Endothelial cell of umbilical vein (primary cell): ENCODE data around the gene PLEKHG4. TPM values are rescaled to one million over a fixed set of nuclear protein-coding genes. Genes with fewer than 3 reads are reported as not detected.

Experiments
- BruUV-seq: library from RNA; stranded (reverse); fragments of 400-500 nt; replicated peaks from 2 replicates; lab custom pipeline; 2021; lab: Mats Ljungman, UMichigan
- CTCF ChIA-PET: fragments of 300-600, 350-600 bp; sonication (Branson Sonifier 250); formaldehyde crosslinking; loops from one replicate; lab custom pipeline; 2021; ENCODE audit warnings: antibody characterized with exemption, inconsistent platforms; lab: Charles Lee
- POLR2A ChIA-PET: fragments of 300-600, 350-600 bp; sonication (Branson Sonifier 250); formaldehyde crosslinking; loops from one replicate; lab custom pipeline; 2021; ENCODE audit warnings: antibody characterized with exemption, inconsistent platforms; lab: Charles Lee
- DNase-seq: peaks from one replicate; pipeline ENCODE4 v3.0.0-alpha.2; 2011; ENCODE audit warnings: low read depth, low spot score
- FAIRE-seq: peaks from 2 replicates; lab custom pipeline; 2011; peaks lifted over from hg19 to GRCh38; lab: Jason Lieb, UNC
- H2AFZ ChIP-seq: 2 replicates; pipeline ENCODE4 v1.6.0; 2012; ENCODE audit warnings: low read depth, low read length, control low read depth, inconsistent platforms
- H3K27ac ChIP-seq: 2 replicates; pipeline ENCODE4 v1.5.1; 2011; ENCODE audit warnings: low read depth, mild to moderate bottlenecking, control low read depth, low read length, moderate library complexity; ENCODE audit not compliant: insufficient read depth
- H3K27me3 ChIP-seq, 2 experiments: 2 replicates each; pipeline versions ENCODE4 v1.6.0 to v1.6.1; 2011; ENCODE audit warnings: low read length in 2 of 2, mixed read lengths in 1 of 2; ENCODE audit not compliant: control insufficient read depth in 2 of 2, insufficient read depth in 2 of 2
- H3K36me3 ChIP-seq, 2 experiments: 2 replicates in 1 of 2; 3 replicates in 1 of 2; pipeline ENCODE4 v1.5.1; 2011; ENCODE audit warnings: low read length in 2 of 2, mild to moderate bottlenecking in 1 of 2, moderate library complexity in 1 of 2; ENCODE audit not compliant: control insufficient read depth in 2 of 2, insufficient read depth in 2 of 2; ENCODE audit errors: extremely low read depth in 1 of 2
- H3K4me1 ChIP-seq: 3 replicates; pipeline ENCODE4 v1.5.1; 2011; ENCODE audit warnings: mild to moderate bottlenecking, low read length; ENCODE audit not compliant: control insufficient read depth, insufficient read depth; ENCODE audit errors: extremely low read depth
- H3K4me2 ChIP-seq: 2 replicates; pipeline ENCODE4 v1.6.1; 2011; ENCODE audit warnings: low read length, control low read depth, mixed read lengths; ENCODE audit not compliant: insufficient read depth
- H3K4me3 ChIP-seq, 3 experiments: fragments of 200-600 bp in 1 of 3; sonication (generic), shearing (Covaris generic) in 1 of 3; replicated peaks in 1 of 3; 2 replicates each; pipeline ENCODE4 v1.5.1; 2011 to 2016; ENCODE audit warnings: control low read depth in 3 of 3, low read length in 3 of 3, mild to moderate bottlenecking in 2 of 3, inconsistent platforms in 1 of 3, low read depth in 1 of 3, moderate library complexity in 1 of 3; ENCODE audit not compliant: insufficient read depth in 1 of 3
- H3K79me2 ChIP-seq: 2 replicates; pipeline ENCODE4 v1.6.0; 2012; ENCODE audit warnings: low read length, inconsistent platforms; ENCODE audit not compliant: control insufficient read depth, insufficient read depth
- H3K9ac ChIP-seq: replicated peaks from 2 replicates; pipeline ENCODE3; 2011; ENCODE audit warnings: low read length, control low read depth; ENCODE audit not compliant: insufficient read depth; ENCODE audit errors: extremely low read depth
- H3K9me1 ChIP-seq: replicated peaks from 3 replicates; pipeline ENCODE4 v1.6.0; 2011; ENCODE audit warnings: mild to moderate bottlenecking, low read length; ENCODE audit not compliant: control insufficient read depth, insufficient read depth; ENCODE audit errors: extremely low read depth
- H3K9me3 ChIP-seq: replicated peaks from 2 replicates; pipeline ENCODE4 v1.5.1; 2012; ENCODE audit warnings: low read length, inconsistent platforms; ENCODE audit not compliant: control insufficient read depth, insufficient read depth
- H4K20me1 ChIP-seq: replicated peaks from 2 replicates; pipeline ENCODE3; 2011; ENCODE audit warnings: mild to moderate bottlenecking, low read length; ENCODE audit not compliant: control insufficient read depth, insufficient read depth; ENCODE audit errors: extremely low read depth
- JUN ChIP-seq: IDR thresholded peaks from 2 replicates; pipeline ENCODE4 v1.6.1; 2011; ENCODE audit warnings: borderline replicate concordance, low read depth; ENCODE audit not compliant: insufficient read length, insufficient read depth
- MYC ChIP-seq: IDR thresholded peaks from one replicate; pipeline ENCODE4 v1.6.1; 2011; ENCODE audit warnings: mild to moderate bottlenecking, low read depth, low read length
- dilution Hi-C: fragments of 300-500 bp; cut with MboI; formaldehyde crosslinking; loops from one replicate; pipeline ENCODE4 v1.15.0; 2019; ENCODE audit warnings: low sequenced_read_pairs; ENCODE audit not compliant: extremely low pct_ligation_motif_present
- intact Hi-C: fragments of 100-400 bp; cut with micrococcal nuclease; formaldehyde crosslinking; loops from one replicate; pipeline ENCODE4 v1.10.0; 2022
- polyA plus RNA-seq, 4 experiments: library from polyadenylated mRNA; depleted of rRNA in 3 of 4; stranded (reverse) in 3 of 4; unstranded in 1 of 4; fragments of >200 nt; gene quantifications; 2 replicates each; pipeline versions ENCODE4 v1.2.1 to v1.2.3, GENCODE V29; 2011 to 2012; ENCODE audit warnings: missing spikeins in 1 of 4
- total RNA-seq: library from RNA; stranded (reverse); gene quantifications from 2 replicates; pipeline ENCODE4 v1.2.3, GENCODE V29; 2021
- TF ChIP-seq, protein P1 (sequence below): IDR thresholded peaks from 2 replicates; pipeline ENCODE4 v1.6.1; 2011; ENCODE audit not compliant: insufficient read depth, insufficient read length

Gene PLEKHG4
- total and polyA plus RNA-seq, 2 donors (not counting 3 experiments of a cell fraction or from before 2014, with no cell fraction given) = 26.6 to 34.8 TPM

DNA sequence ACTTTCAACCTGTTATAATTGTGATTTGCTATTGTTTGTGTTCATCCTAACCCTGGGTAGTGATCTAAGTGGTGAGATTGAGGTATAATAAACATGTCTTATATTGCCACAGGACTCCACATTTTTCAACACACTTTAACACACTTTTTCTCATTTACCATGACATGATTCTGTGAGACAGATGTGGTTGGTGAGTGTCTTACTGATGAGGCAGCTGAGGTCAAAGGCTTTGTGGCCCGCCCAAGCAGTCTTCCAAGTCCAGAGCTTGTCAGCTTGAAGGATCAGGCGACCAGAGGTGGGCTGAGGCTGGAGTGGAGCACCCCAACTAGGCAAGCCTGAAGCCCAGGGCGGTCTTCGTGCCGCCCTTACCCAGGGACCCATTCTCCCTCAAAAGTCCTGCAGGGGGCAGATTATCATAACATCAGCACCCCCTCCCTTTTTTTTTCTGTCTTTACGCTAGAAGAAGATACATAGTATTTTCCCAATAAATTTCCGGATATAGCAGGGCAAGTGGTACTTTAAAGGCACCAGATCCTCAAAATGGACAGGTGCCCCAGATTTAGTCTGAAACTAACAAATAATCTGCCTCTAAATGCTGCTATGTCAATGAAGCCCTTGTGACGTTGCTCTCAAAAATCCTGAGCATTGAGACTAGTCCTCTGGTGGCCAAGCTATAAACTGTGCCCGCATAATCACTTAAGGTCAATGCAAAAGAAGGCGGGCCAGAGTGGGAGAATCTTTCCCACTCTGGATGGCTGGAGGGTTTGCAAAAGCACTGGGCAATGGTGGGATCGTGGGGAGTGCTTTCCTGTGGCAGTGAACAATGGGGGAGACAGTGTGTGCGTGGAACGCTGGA, 26.1 kb downstream of the PLEKHG4 start:
- FAIRE-seq (no peak), DNase-seq (no peak)
- no peaks in the 10 kb centered on the region for H3K79me2 ChIP-seq
- intact Hi-C loops (no loop called here), dilution Hi-C loops (no loop called here)
- H3K9me1 ChIP-seq = no peaks in the 10 kb centered on the region
- TF ChIP-seq MYC = no peak
- no peak for TF ChIP-seq JUN
- CTCF ChIA-PET = interaction anchor here (0.7 kb wide), 1 partner anchor 22 kb away, joined by 4 read pairs; the partner anchor contains the start of genes KCTD19 and LRRC36
- BruUV-seq = no TSS peak
- H3K4me3 ChIP-seq = no peak overlapping the region
- H4K20me1 ChIP-seq = no peaks in the 10 kb centered on the region
- POLR2A ChIA-PET = no interaction called here
- no peak overlapping the region for H2AFZ ChIP-seq
- no peak overlapping the region for H3K27ac ChIP-seq
- H3K9me3 ChIP-seq = no peaks in the 10 kb centered on the region
- H3K4me1 ChIP-seq = no peaks in the 10 kb centered on the region
- H3K4me2 ChIP-seq = no peak overlapping the region
- H3K9ac ChIP-seq = no peak overlapping the region
- H3K36me3 ChIP-seq = no peaks in the 10 kb centered on the region
- H3K27me3 ChIP-seq = no peaks in the 10 kb centered on the region

DNA sequence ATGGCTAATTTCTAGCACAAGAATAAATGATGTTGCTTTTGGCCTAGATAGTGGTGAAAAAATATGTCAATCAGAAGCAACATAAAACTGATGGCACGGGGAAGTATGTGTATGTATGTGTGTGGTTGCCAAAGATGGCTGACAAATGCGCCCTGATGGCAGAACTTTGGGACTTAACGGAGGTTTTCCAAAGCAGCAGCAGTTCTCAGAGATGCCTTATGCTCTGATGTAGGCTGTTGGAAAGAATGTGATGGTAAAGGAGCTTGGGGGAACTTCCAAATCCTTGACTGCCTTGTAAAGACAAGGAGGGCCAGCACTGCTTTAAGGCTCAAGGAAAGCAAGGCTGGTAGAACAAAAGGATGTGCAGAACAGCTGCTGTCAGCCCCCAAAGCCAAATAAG, 31.2 kb downstream of the PLEKHG4 start:
- no peaks in the 10 kb centered on the region for H3K27me3 ChIP-seq
- H4K20me1 ChIP-seq = no peaks in the 10 kb centered on the region
- dilution Hi-C loops (no loop called here), intact Hi-C loops (loop anchor here (10.0 kb wide), 1 partner anchor 594 kb away; no protein-coding TSS in a partner anchor)
- H3K79me2 ChIP-seq = no peaks in the 10 kb centered on the region
- H3K36me3 ChIP-seq = no peaks in the 10 kb centered on the region
- no TSS peak for BruUV-seq
- no peak for DNase-seq
- H3K4me3 ChIP-seq = no peak overlapping the region
- POLR2A ChIA-PET = no interaction called here
- CTCF ChIA-PET = interaction anchor here (1.6 kb wide), 1 partner anchor 50 kb away, joined by 5 read pairs; no protein-coding TSS in a partner anchor
- no peak overlapping the region for H3K27ac ChIP-seq
- peaks cover 12% of the 10 kb centered on the region for H3K4me1 ChIP-seq
- no peak for FAIRE-seq
- no peak overlapping the region for H3K4me2 ChIP-seq
- H2AFZ ChIP-seq = no peak overlapping the region
- TF ChIP-seq, protein P1, sequence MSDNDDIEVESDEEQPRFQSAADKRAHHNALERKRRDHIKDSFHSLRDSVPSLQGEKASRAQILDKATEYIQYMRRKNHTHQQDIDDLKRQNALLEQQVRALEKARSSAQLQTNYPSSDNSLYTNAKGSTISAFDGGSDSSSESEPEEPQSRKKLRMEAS = no peak
- no peak for TF ChIP-seq JUN
- H3K9ac ChIP-seq = no peak overlapping the region
- H3K9me1 ChIP-seq = no peaks in the 10 kb centered on the region
- no peaks in the 10 kb centered on the region for H3K9me3 ChIP-seq
